ENCODE data around the gene ATP5ME. TPM values are rescaled to one million over a fixed set of nuclear protein-coding genes. Genes with fewer than 3 reads are reported as not detected.

The ATP5ME gene
- total RNA-seq, 2 experiments from 2014 or later: 162 to 183 TPM

DNA sequence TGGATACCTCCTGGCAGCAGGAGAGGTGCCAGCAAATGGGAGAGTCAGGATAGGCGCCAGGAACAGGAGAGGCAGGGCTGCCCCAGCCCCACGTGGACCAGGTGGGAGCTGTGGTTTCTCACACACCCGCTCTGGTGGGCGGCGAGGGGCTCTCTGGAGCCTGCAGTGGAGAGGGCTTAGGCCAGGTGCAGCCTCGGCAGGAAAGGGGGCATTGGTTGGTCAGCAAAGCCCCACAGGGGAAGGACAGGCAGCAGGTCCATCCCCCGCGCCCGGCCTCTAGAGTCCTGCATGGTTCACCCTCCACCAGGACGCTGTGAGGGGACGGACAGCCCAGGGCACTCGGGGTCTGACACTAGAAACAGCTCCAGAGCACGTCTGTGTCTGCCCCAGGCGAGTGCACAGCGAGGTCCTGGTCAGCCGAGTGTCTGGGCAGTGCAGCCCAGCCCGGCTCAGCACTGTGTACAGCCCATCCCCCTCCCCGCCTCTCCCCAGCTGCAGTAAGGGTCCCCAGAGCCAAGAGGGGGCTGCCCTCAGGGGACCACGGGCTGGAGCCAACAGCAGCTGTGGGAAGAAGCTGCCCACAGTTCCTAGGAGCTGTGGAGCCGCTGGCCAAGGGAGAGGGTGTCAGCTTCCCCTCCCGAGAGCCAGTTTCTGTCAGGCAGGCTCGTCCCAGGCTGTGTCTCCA lies 8.2 kb downstream of the ATP5ME start:
- Mint-ChIP-seq H3K27me3 (no peaks in the 10 kb centered on the region), H3K4me3 (no peak overlapping the region), H3K36me3 (ENCODE audit: low read depth) (peaks cover 21% of the 10 kb centered on the region), H3K4me1 (peaks cover 19% of the 10 kb centered on the region), H3K9me3 (peaks cover 2% of the 10 kb centered on the region), H3K27ac (no peak overlapping the region)
- ChIA-PET CTCF (interaction anchor here (1.1 to 3.6 kb wide), 2 partner anchors 8 kb away, joined by 3 to 22 read pairs; partner anchors contain the start of genes ATP5ME and MYL5), POLR2A (no interaction called here)
- DNase-seq: no peak

DNA sequence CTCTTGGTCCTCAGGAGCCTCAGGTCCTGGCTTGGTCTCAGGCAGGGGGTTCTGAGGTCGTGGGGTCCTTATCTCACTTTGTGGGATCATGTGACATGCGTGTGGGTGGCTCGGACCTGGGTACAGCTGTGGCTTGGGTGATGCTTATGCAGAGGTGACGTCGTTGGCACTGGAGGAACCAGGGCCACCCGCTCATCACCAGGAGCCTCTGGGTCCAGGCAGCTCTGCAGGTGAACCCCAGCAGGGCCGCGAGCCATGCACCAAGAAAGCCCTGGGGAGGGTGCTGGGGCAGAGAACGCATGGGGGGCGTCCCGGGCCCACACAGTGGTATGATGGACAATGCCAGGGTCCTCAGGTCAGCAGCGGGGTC lies 8.7 kb downstream of the ATP5ME start:
- POLR2A ChIA-PET: no interaction called here
- CTCF ChIA-PET: interaction anchor here (3.6 kb wide), 1 partner anchor 8 kb away, joined by 22 read pairs; the partner anchor contains the start of genes ATP5ME and MYL5
- no peak for DNase-seq
- peaks cover 2% of the 10 kb centered on the region for H3K9me3 Mint-ChIP-seq
- H3K36me3 Mint-ChIP-seq (ENCODE audit: low read depth): peaks cover 16% of the 10 kb centered on the region
- H3K27ac Mint-ChIP-seq: no peak overlapping the region
- H3K4me1 Mint-ChIP-seq: peaks cover 19% of the 10 kb centered on the region
- H3K4me3 Mint-ChIP-seq: peak overlapping the region; percentile 80
- H3K27me3 Mint-ChIP-seq: no peaks in the 10 kb centered on the region

DNA sequence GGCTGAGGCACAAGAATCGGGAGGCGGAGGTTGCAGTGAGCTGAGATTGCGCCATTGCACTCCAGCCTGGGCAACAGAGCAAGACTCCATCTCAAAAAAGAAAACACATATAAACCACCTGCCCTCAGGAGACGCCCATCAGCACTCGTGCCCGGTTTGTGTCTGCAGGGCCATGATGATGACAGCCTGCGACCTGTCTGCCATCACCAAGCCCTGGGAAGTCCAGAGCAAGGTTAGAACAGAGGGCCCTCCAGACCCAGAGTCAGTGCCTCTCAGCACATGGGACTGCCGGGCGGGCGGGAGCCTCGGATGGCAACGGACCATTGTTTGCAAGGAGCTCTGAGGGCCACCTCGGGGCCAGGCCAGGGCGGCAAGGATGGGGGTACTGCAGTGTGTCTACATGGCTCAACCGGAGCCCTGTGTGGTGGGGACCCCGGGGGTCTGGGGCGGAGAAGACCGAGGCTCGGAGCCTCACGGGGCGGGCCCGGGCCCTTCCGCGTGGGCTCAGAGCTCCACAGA lies 9.3 kb downstream of the ATP5ME start:
- peaks cover 19% of the 10 kb centered on the region for H3K4me1 Mint-ChIP-seq
- POLR2A ChIA-PET: interaction anchor here (1.0 kb wide), 1 partner anchor 9 kb away, joined by 4 read pairs; the partner anchor contains the start of genes ATP5ME and MYL5
- H3K27me3 Mint-ChIP-seq: no peaks in the 10 kb centered on the region
- CTCF ChIA-PET: interaction anchor here (0.9 to 3.6 kb wide), 2 partner anchors 9 to 19 kb away, joined by 3 to 22 read pairs; partner anchors contain the start of genes ATP5ME and MYL5
- no peak for DNase-seq
- H3K27ac Mint-ChIP-seq: peak overlapping the region; percentile 92
- H3K9me3 Mint-ChIP-seq: peaks cover 6% of the 10 kb centered on the region
- H3K4me3 Mint-ChIP-seq: peak overlapping the region; percentile 80
- peaks cover 16% of the 10 kb centered on the region for H3K36me3 Mint-ChIP-seq (ENCODE audit: low read depth)

DNA sequence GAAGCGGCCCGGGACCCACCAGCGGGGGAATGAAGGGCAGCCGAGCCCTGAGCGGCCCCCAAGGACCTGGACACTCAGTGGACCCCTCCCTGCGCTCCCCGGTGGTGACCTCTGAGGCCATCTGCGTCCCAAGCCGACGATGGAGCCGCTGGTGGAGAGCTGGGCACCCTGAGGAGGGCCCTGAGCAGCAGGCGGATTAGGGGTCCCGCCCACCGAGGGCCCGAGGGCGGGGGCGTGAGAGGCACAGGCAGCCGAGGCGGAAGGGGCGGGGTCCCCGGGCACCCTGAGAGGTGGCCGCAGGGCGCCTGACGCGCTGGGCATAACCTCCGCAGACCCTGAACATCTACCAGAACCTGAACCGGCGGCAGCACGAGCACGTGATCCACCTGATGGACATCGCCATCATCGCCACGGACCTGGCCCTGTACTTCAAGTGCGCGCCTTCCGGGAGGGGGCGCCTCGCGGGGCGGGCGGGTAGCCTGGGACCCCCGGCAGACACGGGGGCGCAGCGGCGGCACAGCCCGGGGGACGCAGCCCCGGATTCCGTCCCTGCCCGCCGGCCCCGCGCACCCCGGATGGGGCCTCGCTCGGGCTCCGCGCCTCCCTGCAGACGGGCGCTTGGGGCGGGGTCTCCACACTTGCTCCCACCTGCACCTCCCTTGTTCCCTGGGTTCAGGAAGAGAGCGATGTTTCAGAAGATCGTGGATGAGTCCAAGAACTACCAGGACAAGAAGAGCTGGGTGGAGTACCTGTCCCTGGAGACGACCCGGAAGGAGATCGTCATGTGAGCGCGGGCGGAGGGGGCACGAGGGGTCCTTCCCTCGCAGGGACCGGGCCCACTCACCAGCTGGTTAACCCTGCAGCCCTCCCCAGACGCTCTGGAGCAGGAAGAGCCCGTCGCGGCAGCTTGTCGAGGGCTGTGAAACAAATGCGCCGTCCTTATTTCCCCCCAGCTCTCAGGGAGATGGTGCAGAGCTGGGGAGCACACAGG lies 10.3 kb downstream of the ATP5ME start:
- H3K27me3 Mint-ChIP-seq: no peaks in the 10 kb centered on the region
- peaks cover 12% of the 10 kb centered on the region for H3K9me3 Mint-ChIP-seq
- H3K27ac Mint-ChIP-seq: peak overlapping the region; percentile 92
- H3K4me3 Mint-ChIP-seq: peak overlapping the region; percentile 80
- H3K36me3 Mint-ChIP-seq (ENCODE audit: low read depth): peaks cover 14% of the 10 kb centered on the region
- ChIA-PET POLR2A (interaction anchor here (1.0 kb wide), 1 partner anchor 10 kb away, joined by 4 read pairs; the partner anchor contains the start of genes ATP5ME and MYL5), CTCF (interaction anchor here (0.9 to 3.6 kb wide), 3 partner anchors 10 to 20 kb away, joined by 3 to 22 read pairs (median 3); partner anchors contain the start of genes ATP5ME and MYL5)
- H3K4me1 Mint-ChIP-seq: peaks cover 19% of the 10 kb centered on the region
- peak; percentile 81 for DNase-seq

DNA sequence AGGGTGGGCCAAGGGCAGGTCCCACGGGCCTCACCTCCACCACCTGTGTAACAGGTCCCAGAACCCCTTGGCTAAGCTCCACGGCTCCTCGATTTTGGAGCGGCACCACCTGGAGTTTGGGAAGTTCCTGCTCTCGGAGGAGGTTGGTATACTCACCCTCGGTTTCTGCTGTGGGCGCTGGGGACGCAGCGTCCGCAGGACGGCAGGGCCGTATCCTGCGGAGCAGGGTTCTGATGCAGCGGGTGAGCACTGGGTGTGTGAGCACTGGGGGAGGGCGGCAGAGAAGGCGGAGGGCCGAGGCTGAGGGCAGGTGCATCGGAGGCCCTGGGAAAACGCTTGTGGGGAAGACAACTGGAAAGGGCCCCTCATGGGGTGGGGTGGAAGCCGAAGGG lies 11.0 kb downstream of the ATP5ME start:
- POLR2A ChIA-PET: no interaction called here
- Mint-ChIP-seq H3K27me3 (no peaks in the 10 kb centered on the region), H3K36me3 (ENCODE audit: low read depth) (peaks cover 14% of the 10 kb centered on the region), H3K9me3 (peaks cover 12% of the 10 kb centered on the region), H3K4me1 (peaks cover 19% of the 10 kb centered on the region), H3K27ac (peak overlapping the region; percentile 87), H3K4me3 (peak overlapping the region; percentile 73)
- no peak for DNase-seq
- CTCF ChIA-PET: interaction anchor here (1.5 to 3.6 kb wide), 2 partner anchors 11 to 18 kb away, joined by 3 to 22 read pairs; partner anchors contain the start of genes ATP5ME and MYL5

DNA sequence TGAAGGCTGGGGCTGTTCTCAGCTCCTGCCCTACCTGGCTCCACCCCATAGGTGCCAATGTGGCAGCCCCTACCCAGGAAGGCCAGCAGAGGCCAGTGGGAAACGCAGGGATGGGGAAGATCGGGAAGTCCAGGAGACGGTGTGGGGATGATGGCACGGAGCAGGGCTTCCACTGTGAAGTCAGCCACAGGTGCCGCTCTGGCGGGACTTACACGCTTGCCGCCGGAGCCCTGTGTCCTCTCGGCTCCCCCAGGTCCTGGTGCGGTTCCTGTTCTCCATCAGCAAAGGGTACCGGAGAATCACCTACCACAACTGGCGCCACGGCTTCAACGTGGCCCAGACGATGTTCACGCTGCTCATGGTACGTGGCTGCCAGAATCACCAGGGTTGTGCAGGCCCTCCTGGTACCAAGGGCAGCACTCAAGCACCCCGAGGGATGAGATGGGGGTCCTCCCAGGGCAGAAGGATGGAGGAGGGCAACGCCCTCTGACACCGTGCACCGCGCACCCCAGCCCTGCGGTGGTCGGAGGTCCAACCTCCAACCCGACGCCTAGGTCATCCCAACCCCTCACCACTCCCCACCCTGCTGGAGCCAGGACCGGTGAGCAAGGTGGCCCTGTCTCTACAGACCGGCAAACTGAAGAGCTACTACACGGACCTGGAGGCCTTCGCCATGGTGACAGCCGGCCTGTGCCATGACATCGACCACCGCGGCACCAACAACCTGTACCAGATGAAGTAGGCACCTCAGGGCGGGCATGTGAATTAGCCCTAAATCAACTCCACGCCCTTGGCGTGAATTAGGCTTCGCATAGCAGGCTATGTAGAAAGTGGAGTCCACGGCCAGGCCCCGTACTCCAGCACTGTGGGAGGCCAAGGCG lies 12.0 kb downstream of the ATP5ME start:
- POLR2A ChIA-PET: no interaction called here
- no peak for DNase-seq
- peaks cover 19% of the 10 kb centered on the region for H3K4me1 Mint-ChIP-seq
- CTCF ChIA-PET: interaction anchor here (1.5 to 3.6 kb wide), 2 partner anchors 11 to 18 kb away, joined by 3 to 22 read pairs; partner anchors contain the start of genes ATP5ME and MYL5
- peak overlapping the region; percentile 73 for H3K4me3 Mint-ChIP-seq
- H3K27me3 Mint-ChIP-seq: no peaks in the 10 kb centered on the region
- no peak overlapping the region for H3K27ac Mint-ChIP-seq
- peaks cover 12% of the 10 kb centered on the region for H3K9me3 Mint-ChIP-seq
- peaks cover 14% of the 10 kb centered on the region for H3K36me3 Mint-ChIP-seq (ENCODE audit: low read depth)

DNA sequence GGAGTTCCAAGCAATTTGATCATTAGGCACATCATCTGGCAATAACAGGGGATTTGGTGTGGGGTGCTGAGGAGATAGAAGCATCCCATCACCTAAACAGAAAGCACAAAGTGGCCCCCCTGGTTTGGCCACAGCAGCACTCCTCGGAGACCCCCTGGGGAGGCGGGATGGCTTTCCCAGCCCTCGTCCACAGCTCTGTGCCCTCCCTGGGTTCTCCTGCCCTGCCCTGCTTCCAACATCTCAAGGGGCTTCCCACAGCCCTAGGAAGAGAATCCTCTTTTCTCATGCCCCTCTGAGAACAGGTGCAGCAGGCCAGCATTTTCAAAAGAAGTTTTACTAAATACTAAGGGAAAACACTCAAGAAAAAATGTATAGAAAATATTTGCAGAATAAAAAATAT lies 12.8 kb downstream of the ATP5ME start:
- ChIA-PET CTCF (no interaction called here), POLR2A (no interaction called here)
- Mint-ChIP-seq H3K4me3 (no peak overlapping the region), H3K27me3 (no peaks in the 10 kb centered on the region), H3K9me3 (peaks cover 12% of the 10 kb centered on the region), H3K27ac (no peak overlapping the region), H3K4me1 (peaks cover 19% of the 10 kb centered on the region), H3K36me3 (ENCODE audit: low read depth) (peaks cover 14% of the 10 kb centered on the region)
- DNase-seq: no peak

DNA sequence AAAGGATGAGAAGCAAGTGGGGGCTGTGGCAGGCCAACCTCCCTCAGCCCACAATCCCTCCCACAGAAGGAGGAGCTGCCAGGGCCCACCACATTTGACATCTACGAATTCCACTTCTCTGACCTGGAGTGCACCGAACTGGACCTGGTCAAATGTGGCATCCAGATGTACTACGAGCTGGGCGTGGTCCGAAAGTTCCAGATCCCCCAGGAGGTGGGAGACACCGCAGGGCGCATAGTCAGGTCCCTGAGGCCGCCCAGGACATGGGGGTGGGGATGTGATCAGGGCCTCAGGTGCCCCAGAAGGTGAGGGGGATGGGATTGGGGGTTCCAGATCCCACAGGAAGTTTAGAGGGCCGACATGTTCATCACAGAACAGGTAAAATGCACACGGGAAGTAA lies 13.7 kb downstream of the ATP5ME start:
- ChIA-PET POLR2A (no interaction called here), CTCF (no interaction called here)
- H3K36me3 Mint-ChIP-seq (ENCODE audit: low read depth): peaks cover 14% of the 10 kb centered on the region
- no peaks in the 10 kb centered on the region for H3K27me3 Mint-ChIP-seq
- H3K27ac Mint-ChIP-seq: no peak overlapping the region
- peaks cover 16% of the 10 kb centered on the region for H3K4me1 Mint-ChIP-seq
- no peak for DNase-seq
- no peak overlapping the region for H3K4me3 Mint-ChIP-seq
- peaks cover 12% of the 10 kb centered on the region for H3K9me3 Mint-ChIP-seq

DNA sequence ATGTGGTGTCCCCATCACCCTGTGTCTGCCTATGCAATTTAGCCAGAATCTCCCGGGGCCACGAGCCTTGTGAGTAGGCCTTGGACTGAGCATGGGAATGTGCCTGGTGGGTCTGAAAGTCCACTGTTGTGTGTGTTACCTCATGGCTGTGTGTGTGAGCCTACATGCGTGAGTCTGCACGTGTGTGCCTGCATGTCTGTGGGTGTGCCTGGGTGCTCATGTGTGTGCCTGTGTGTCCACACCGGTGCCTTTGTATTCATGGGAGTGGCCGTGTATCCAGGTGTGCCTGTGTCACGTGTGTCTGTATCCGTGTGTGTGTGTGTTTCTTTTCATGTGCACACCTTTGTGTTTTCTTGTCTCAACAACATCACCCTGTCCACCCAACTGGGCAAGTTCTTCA lies 14.2 kb downstream of the ATP5ME start:
- DNase-seq: no peak

DNA sequence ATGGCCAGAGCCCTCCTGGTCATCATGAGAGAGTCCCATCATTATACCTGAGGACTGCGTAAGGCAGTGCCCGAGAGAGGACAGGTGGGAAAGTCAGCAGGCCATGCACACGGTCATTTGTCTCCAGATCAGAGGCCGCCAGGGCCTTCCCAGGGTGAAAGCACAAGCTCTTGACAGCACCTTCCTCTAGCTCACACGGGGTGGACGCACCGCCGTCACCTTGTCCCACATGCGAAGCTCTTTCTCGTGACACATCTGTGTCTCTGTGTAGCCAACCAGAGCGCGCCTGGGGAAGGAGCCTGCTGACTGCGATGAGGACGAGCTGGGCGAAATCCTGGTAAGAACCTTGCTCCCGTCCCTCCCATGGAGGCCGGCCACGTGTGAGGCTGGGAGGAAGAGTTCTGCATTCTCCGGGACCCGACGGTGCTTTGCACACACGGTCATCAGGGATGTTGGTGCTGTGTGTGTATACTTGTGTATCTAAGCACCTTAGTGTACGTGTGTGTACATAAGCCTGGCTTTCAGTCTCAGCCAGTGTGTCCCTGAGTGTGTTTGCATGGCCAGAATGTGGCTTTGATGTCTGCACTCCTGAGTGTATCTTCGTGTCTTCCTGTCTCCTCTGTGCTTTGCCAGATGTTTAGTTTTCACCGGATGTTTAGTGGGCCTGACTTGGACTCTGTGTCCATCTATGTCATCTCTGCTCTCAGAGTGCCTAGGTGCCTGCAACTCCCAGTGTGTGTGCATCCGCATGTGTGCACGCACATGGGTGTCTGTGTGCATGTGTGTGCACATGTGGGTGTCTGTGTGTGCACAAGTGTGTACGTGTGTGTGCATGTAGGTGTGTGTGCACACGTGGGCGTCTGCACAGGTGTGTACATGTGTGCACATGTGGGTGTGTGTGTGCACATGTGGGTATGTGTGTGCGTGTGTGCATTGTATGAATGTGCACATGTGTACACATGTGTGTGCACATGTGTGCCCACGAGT lies 15.1 kb downstream of the ATP5ME start:
- H3K4me3 Mint-ChIP-seq: no peak overlapping the region
- peaks cover 13% of the 10 kb centered on the region for H3K36me3 Mint-ChIP-seq (ENCODE audit: low read depth)

More for the DNA sequence above, 14.2 kb downstream of the ATP5ME start:
- H3K4me3 Mint-ChIP-seq: no peak overlapping the region
- ChIA-PET CTCF (no interaction called here), POLR2A (no interaction called here)
- no peak overlapping the region for H3K27ac Mint-ChIP-seq
- H3K27me3 Mint-ChIP-seq: no peaks in the 10 kb centered on the region
- H3K4me1 Mint-ChIP-seq: peaks cover 11% of the 10 kb centered on the region
- peaks cover 12% of the 10 kb centered on the region for H3K9me3 Mint-ChIP-seq
- H3K36me3 Mint-ChIP-seq (ENCODE audit: low read depth): peaks cover 14% of the 10 kb centered on the region

More for the DNA sequence above, 15.1 kb downstream of the ATP5ME start:
- Mint-ChIP-seq H3K9me3 (peaks cover 12% of the 10 kb centered on the region), H3K27ac (no peak overlapping the region), H3K4me1 (peaks cover 3% of the 10 kb centered on the region), H3K27me3 (no peaks in the 10 kb centered on the region)
- DNase-seq: no peak
- POLR2A ChIA-PET: no interaction called here
- CTCF ChIA-PET: no interaction called here
